Neural cell (in vitro differentiated cells): ENCODE measurements around the gene PIGA. TPM values are rescaled to one million over a fixed set of nuclear protein-coding genes. Genes with fewer than 3 reads are reported as not detected.

Experiments
- H2AFZ ChIP-seq: fragments of 200-600, 300-800 bp; sonication (generic), shearing (Covaris generic); 2 replicates; pipeline ENCODE4 v1.6.0; 2014; ENCODE audit warnings: low read depth, mild to moderate bottlenecking, antibody characterized with exemption, low read length, moderate library complexity
- H3F3A ChIP-seq: fragments of 200-600 bp; shearing (Covaris generic); 2 replicates; pipeline ENCODE4 v1.6.1; 2016; ENCODE audit warnings: mild to moderate bottlenecking, moderate library complexity, mixed read lengths, antibody characterized with exemption, low read length; ENCODE audit not compliant: insufficient read depth, poor library complexity, severe bottlenecking
- H3K27ac ChIP-seq: fragments of 200-600, 300-800 bp; sonication (generic), shearing (Covaris generic); 2 replicates; pipeline ENCODE4 v1.5.1; 2014; ENCODE audit warnings: mild to moderate bottlenecking, low read length, moderate library complexity
- H3K27me3 ChIP-seq: fragments of 300-800, 200-600 bp; sonication (generic), shearing (Covaris generic); 2 replicates; pipeline ENCODE4 v1.6.0; 2014; ENCODE audit warnings: mild to moderate bottlenecking, low read depth, low read length, moderate library complexity; ENCODE audit not compliant: insufficient read depth
- H3K36me3 ChIP-seq: fragments of 300-800, 200-600 bp; sonication (generic), shearing (Covaris generic); 2 replicates; pipeline ENCODE4 v1.5.1; 2014; ENCODE audit warnings: mild to moderate bottlenecking, antibody characterized with exemption, low read length, moderate library complexity; ENCODE audit not compliant: insufficient read depth
- H3K4me2 ChIP-seq: fragments of 300-800, 200-600 bp; sonication (generic), shearing (Covaris generic); 2 replicates; pipeline ENCODE4 v1.6.0; 2014; ENCODE audit warnings: mild to moderate bottlenecking, low read length
- H3K4me3 ChIP-seq: fragments of 300-800, 200-600 bp; sonication (generic), shearing (Covaris generic); 2 replicates; pipeline ENCODE4 v1.5.1; 2014; ENCODE audit warnings: mild to moderate bottlenecking, low read length, moderate library complexity
- H3K79me2 ChIP-seq: fragments of 200-600 bp; shearing (Covaris generic); replicated peaks from 2 replicates; pipeline ENCODE4 v1.6.0; 2014; ENCODE audit warnings: mild to moderate bottlenecking, low read length, moderate library complexity; ENCODE audit not compliant: insufficient read depth
- H3K9ac ChIP-seq: fragments of 300-800, 200-600 bp; sonication (generic), shearing (Covaris generic); 2 replicates; pipeline ENCODE4 v1.6.1; 2016; ENCODE audit warnings: mild to moderate bottlenecking, low read length, mixed read lengths
- H3K9me2 ChIP-seq: fragments of 200-600 bp; shearing (Covaris generic); 2 replicates; pipeline ENCODE4 v1.6.1; 2016; ENCODE audit warnings: mild to moderate bottlenecking, low read length, mixed read lengths; ENCODE audit not compliant: insufficient read depth
- H3K9me3 ChIP-seq: fragments of 200-600, 300-800 bp; sonication (generic), shearing (Covaris generic); 2 replicates; pipeline ENCODE4 v1.6.1; 2016; ENCODE audit warnings: mild to moderate bottlenecking, mixed run types, low read length, moderate library complexity, mixed read lengths
- H4K20me1 ChIP-seq: fragments of 200-600 bp; shearing (Covaris generic); 2 replicates; pipeline ENCODE4 v1.6.1; 2016; ENCODE audit warnings: mild to moderate bottlenecking, mixed run types; ENCODE audit not compliant: insufficient read depth
- EP300 ChIP-seq: fragments of 450-650 bp; conservative IDR thresholded peaks from 2 replicates; pipeline ENCODE4 v1.6.1; 2014; ENCODE audit warnings: antibody characterized with exemption, mild to moderate bottlenecking, moderate library complexity; ENCODE audit not compliant: poor library complexity, severe bottlenecking
- EZH2 ChIP-seq: fragments of 200-600, 300-800 bp; shearing (Covaris generic), sonication (generic); IDR thresholded peaks from 2 replicates; pipeline ENCODE4 v1.6.1; 2014; ENCODE audit warnings: antibody characterized with exemption, low read length, borderline replicate concordance, mild to moderate bottlenecking; ENCODE audit not compliant: insufficient read depth, poor library complexity, severe bottlenecking
- MXI1 ChIP-seq: fragments of 450-650 bp; conservative IDR thresholded peaks from 2 replicates; pipeline ENCODE4 v1.6.1; 2014; ENCODE audit warnings: antibody characterized with exemption, mild to moderate bottlenecking; ENCODE audit not compliant: poor library complexity, severe bottlenecking
- POLR2AphosphoS5 ChIP-seq: IDR thresholded peaks from 2 replicates; pipeline ENCODE4 v1.6.1; 2012
- RAD21 ChIP-seq: fragments of 450-650 bp; conservative IDR thresholded peaks from 2 replicates; pipeline ENCODE4 v1.6.1; 2014; ENCODE audit warnings: antibody characterized with exemption, mild to moderate bottlenecking, moderate library complexity
- SMC3 ChIP-seq: fragments of 450-650 bp; conservative IDR thresholded peaks from 2 replicates; pipeline ENCODE4 v1.6.1; 2014; ENCODE audit warnings: antibody characterized with exemption, mild to moderate bottlenecking, moderate library complexity; ENCODE audit not compliant: poor library complexity
- TAF1 ChIP-seq: IDR thresholded peaks from 2 replicates; pipeline ENCODE4 v1.6.1; 2012; ENCODE audit warnings: low read depth
- polyA plus RNA-seq: library from polyadenylated mRNA; depleted of rRNA; stranded (reverse); fragments of >200 nt; gene quantifications from 2 replicates; pipeline ENCODE4 v1.2.3, GENCODE V29; 2014
- TF ChIP-seq, protein P1 (sequence below): fragments of 450-650 bp; IDR thresholded peaks from 2 replicates; pipeline ENCODE4 v1.5.1; 2014; ENCODE audit warnings: antibody characterized with exemption, mild to moderate bottlenecking, moderate library complexity; ENCODE audit not compliant: poor library complexity, severe bottlenecking
- TF ChIP-seq, protein P2 (sequence below): IDR thresholded peaks from 2 replicates; pipeline ENCODE4 v1.6.1; 2012; ENCODE audit warnings: borderline replicate concordance

PIGA gene
- polyA plus RNA-seq, 1 donor from 2014 or later = 17.5 TPM

DNA sequence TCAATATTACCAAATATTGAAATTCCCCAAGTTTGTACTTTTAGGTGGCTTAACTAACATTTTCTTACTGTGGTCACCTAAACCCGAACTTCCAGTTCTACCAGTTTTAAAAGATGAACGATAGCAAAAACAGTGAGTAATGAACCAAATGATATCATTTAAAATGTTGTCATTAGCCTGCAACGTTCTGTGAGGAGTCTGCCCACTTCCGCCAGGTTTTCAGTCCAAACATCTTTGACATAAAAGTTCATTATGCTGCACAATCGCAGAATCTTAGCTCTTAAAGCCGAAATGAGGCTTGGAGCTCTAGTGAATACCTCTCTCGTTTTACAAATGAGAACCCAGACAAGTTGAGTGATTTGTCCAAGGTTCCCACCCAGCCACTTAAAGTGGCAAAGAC lies 762 bp downstream of the PIGA start:
- H3K9me3 ChIP-seq = no peaks in the 10 kb centered on the region
- H3K36me3 ChIP-seq = no peaks in the 10 kb centered on the region
- no peak for TF ChIP-seq POLR2AphosphoS5
- TF ChIP-seq, protein P1, sequence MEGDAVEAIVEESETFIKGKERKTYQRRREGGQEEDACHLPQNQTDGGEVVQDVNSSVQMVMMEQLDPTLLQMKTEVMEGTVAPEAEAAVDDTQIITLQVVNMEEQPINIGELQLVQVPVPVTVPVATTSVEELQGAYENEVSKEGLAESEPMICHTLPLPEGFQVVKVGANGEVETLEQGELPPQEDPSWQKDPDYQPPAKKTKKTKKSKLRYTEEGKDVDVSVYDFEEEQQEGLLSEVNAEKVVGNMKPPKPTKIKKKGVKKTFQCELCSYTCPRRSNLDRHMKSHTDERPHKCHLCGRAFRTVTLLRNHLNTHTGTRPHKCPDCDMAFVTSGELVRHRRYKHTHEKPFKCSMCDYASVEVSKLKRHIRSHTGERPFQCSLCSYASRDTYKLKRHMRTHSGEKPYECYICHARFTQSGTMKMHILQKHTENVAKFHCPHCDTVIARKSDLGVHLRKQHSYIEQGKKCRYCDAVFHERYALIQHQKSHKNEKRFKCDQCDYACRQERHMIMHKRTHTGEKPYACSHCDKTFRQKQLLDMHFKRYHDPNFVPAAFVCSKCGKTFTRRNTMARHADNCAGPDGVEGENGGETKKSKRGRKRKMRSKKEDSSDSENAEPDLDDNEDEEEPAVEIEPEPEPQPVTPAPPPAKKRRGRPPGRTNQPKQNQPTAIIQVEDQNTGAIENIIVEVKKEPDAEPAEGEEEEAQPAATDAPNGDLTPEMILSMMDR = no peak
- no peak for TF ChIP-seq EP300
- no peak for TF ChIP-seq RAD21
- TF ChIP-seq, protein P2, sequence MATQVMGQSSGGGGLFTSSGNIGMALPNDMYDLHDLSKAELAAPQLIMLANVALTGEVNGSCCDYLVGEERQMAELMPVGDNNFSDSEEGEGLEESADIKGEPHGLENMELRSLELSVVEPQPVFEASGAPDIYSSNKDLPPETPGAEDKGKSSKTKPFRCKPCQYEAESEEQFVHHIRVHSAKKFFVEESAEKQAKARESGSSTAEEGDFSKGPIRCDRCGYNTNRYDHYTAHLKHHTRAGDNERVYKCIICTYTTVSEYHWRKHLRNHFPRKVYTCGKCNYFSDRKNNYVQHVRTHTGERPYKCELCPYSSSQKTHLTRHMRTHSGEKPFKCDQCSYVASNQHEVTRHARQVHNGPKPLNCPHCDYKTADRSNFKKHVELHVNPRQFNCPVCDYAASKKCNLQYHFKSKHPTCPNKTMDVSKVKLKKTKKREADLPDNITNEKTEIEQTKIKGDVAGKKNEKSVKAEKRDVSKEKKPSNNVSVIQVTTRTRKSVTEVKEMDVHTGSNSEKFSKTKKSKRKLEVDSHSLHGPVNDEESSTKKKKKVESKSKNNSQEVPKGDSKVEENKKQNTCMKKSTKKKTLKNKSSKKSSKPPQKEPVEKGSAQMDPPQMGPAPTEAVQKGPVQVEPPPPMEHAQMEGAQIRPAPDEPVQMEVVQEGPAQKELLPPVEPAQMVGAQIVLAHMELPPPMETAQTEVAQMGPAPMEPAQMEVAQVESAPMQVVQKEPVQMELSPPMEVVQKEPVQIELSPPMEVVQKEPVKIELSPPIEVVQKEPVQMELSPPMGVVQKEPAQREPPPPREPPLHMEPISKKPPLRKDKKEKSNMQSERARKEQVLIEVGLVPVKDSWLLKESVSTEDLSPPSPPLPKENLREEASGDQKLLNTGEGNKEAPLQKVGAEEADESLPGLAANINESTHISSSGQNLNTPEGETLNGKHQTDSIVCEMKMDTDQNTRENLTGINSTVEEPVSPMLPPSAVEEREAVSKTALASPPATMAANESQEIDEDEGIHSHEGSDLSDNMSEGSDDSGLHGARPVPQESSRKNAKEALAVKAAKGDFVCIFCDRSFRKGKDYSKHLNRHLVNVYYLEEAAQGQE = no peak
- TF ChIP-seq EZH2 = no peak
- TF ChIP-seq TAF1 = no peak
- TF ChIP-seq MXI1 = no peak
- TF ChIP-seq SMC3 = no peak
- no peaks in the 10 kb centered on the region for H3F3A ChIP-seq
- peak overlapping the region; percentile 81 for H3K4me3 ChIP-seq
- peaks cover 5% of the 10 kb centered on the region for H3K79me2 ChIP-seq
- H2AFZ ChIP-seq = no peak overlapping the region
- no peak overlapping the region for H3K27ac ChIP-seq
- H3K27me3 ChIP-seq = no peaks in the 10 kb centered on the region
- H3K4me2 ChIP-seq = peak overlapping the region; percentile 62
- peak overlapping the region; percentile 73 for H3K9ac ChIP-seq
- no peaks in the 10 kb centered on the region for H4K20me1 ChIP-seq
- H3K9me2 ChIP-seq = no peaks in the 10 kb centered on the region

DNA sequence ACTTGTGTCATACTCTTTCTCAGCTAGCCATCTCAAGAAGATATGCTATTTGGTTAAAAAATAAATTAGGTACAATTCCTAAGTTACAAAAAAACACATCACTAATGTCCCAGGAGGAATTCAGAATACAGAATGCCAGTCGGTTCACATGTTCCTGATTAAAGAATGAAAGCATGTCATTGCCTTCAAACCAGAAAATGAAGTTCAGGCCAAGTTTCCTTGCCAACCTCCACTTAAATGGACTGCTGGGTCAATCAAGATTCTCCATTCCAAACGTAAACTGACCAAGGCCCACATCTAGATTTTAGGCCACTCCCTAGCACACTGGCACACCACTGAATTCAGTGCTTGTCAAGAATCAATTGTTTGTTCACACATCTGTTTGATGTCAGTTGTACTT lies 6.5 kb downstream of the PIGA start:
- H2AFZ ChIP-seq = no peak overlapping the region
- H3K4me3 ChIP-seq = no peak overlapping the region
- no peaks in the 10 kb centered on the region for H4K20me1 ChIP-seq
- H3K79me2 ChIP-seq = no peaks in the 10 kb centered on the region
- H3K27ac ChIP-seq = no peak overlapping the region
- no peaks in the 10 kb centered on the region for H3K36me3 ChIP-seq
- no peak overlapping the region for H3K4me2 ChIP-seq
- H3K27me3 ChIP-seq = no peaks in the 10 kb centered on the region
- no peaks in the 10 kb centered on the region for H3F3A ChIP-seq
- H3K9me2 ChIP-seq = no peaks in the 10 kb centered on the region
- TF ChIP-seq EP300 = no peak
- no peak for TF ChIP-seq RAD21
- TF ChIP-seq MXI1 = no peak
- TF ChIP-seq, protein P1 = no peak
- TF ChIP-seq, protein P2 = no peak
- no peak for TF ChIP-seq TAF1
- no peak for TF ChIP-seq POLR2AphosphoS5
- no peak for TF ChIP-seq SMC3
- no peak for TF ChIP-seq EZH2
- H3K9ac ChIP-seq = no peak overlapping the region
- no peaks in the 10 kb centered on the region for H3K9me3 ChIP-seq
